GM23338 (cell line): Measurements from ENCODE around the gene TAP1. TPM values are rescaled to one million over a fixed set of nuclear protein-coding genes. Genes with fewer than 3 reads are reported as not detected.

Source experiments
- ATAC-seq: fragments of 200-7000 bp; cut with Tn5 transposase; 3 replicates; pipeline ENCODE4 v1.9.1; 2020
- DNase-seq: peaks from one replicate; pipeline ENCODE4 v3.0.0-alpha.2; 2015; ENCODE audit warnings: low spot score
- H2AFZ ChIP-seq: fragments of 200-600 bp; sonication (generic); 2 replicates; pipeline ENCODE4 v1.8.0; 2016; ENCODE audit warnings: antibody characterized with exemption, mild to moderate bottlenecking, moderate library complexity
- H3F3A ChIP-seq: fragments of 200-600 bp; sonication (generic); replicated peaks from 2 replicates; pipeline ENCODE4 v1.8.0; 2017; ENCODE audit warnings: antibody characterized with exemption, mixed run types, low read depth
- H3K27ac ChIP-seq: fragments of 200-600 bp; sonication (generic); 2 replicates; pipeline ENCODE4 v1.6.1; 2016; ENCODE audit warnings: low read depth
- H3K27me3 ChIP-seq: fragments of 200-600 bp; sonication (generic); 2 replicates; pipeline ENCODE4 v1.8.0; 2016; ENCODE audit warnings: mild to moderate bottlenecking, mixed run types, moderate library complexity; ENCODE audit not compliant: insufficient read depth
- H3K36me3 ChIP-seq: fragments of 200-600 bp; sonication (generic); 2 replicates; pipeline ENCODE4 v1.8.0; 2016; ENCODE audit warnings: mild to moderate bottlenecking; ENCODE audit not compliant: insufficient read depth
- H3K4me1 ChIP-seq: fragments of 200-600 bp; sonication (generic); 2 replicates; pipeline ENCODE4 v1.8.0; 2016; ENCODE audit warnings: mild to moderate bottlenecking, moderate library complexity; ENCODE audit not compliant: insufficient read depth
- H3K4me2 ChIP-seq: fragments of 200-600 bp; sonication (generic); 2 replicates; pipeline ENCODE4 v1.7.1; 2017; ENCODE audit warnings: mixed run types
- H3K4me3 ChIP-seq: fragments of 200-600 bp; sonication (generic); 2 replicates; pipeline ENCODE4 v1.6.1; 2016; ENCODE audit warnings: mixed run types
- H3K79me2 ChIP-seq: fragments of 200-600 bp; sonication (generic); replicated peaks from 2 replicates; pipeline ENCODE4 v1.8.0; 2017; ENCODE audit warnings: mild to moderate bottlenecking; ENCODE audit not compliant: insufficient read depth
- H3K9me2 ChIP-seq: fragments of 200-600 bp; sonication (generic); 2 replicates; pipeline ENCODE4 v1.8.0; 2017; ENCODE audit not compliant: insufficient read depth
- H4K20me1 ChIP-seq: fragments of 200-600 bp; sonication (generic); replicated peaks from 2 replicates; pipeline ENCODE4 v1.8.0; 2017; ENCODE audit warnings: mild to moderate bottlenecking; ENCODE audit not compliant: insufficient read depth
- H3K27ac Mint-ChIP-seq: 2 replicates; pipeline ENCODE4 v1.8.0; 2020; ENCODE audit warnings: inconsistent platforms, mild to moderate bottlenecking, moderate library complexity, mixed read lengths
- H3K27me3 Mint-ChIP-seq: 3 replicates; pipeline ENCODE4 v1.8.0; 2022; ENCODE audit warnings: low read depth, mild to moderate bottlenecking, moderate library complexity, mixed read lengths, inconsistent platforms; ENCODE audit not compliant: insufficient read depth, poor library complexity
- H3K36me3 Mint-ChIP-seq: 3 replicates; pipeline ENCODE4 v1.8.0; 2021; ENCODE audit warnings: low read depth, mild to moderate bottlenecking, inconsistent platforms, moderate library complexity, mixed read lengths
- H3K4me1 Mint-ChIP-seq: 3 replicates; pipeline ENCODE4 v1.8.0; 2020; ENCODE audit warnings: mild to moderate bottlenecking, inconsistent platforms, mixed read lengths
- H3K4me3 Mint-ChIP-seq: 3 replicates; pipeline ENCODE4 v1.8.0; 2021; ENCODE audit warnings: moderate library complexity, mild to moderate bottlenecking, inconsistent platforms, mixed read lengths
- H3K9me3 Mint-ChIP-seq: 3 replicates; pipeline ENCODE4 v1.8.0; 2020; ENCODE audit warnings: moderate library complexity, mild to moderate bottlenecking, inconsistent platforms, mixed read lengths
- EZH2 ChIP-seq: fragments of 200-600 bp; sonication (generic); IDR thresholded peaks from one replicate; pipeline ENCODE4 v1.8.0; 2017; ENCODE audit warnings: antibody characterized with exemption, mild to moderate bottlenecking, low read depth; ENCODE audit not compliant: unreplicated experiment
- EZH2phosphoT487 ChIP-seq: fragments of 200-600 bp; sonication (generic); IDR thresholded peaks from one replicate; pipeline ENCODE4 v1.8.1; 2018; ENCODE audit warnings: antibody characterized with exemption; ENCODE audit not compliant: unreplicated experiment
- JUNB ChIP-seq: IDR thresholded peaks from one replicate; pipeline ENCODE4 v1.6.1; 2016; ENCODE audit warnings: antibody characterized with exemption; ENCODE audit not compliant: unreplicated experiment
- NANOG ChIP-seq: IDR thresholded peaks from 2 replicates; pipeline ENCODE4 v1.6.1; 2016; ENCODE audit warnings: antibody characterized with exemption, borderline replicate concordance
- POLR2AphosphoS5 ChIP-seq: IDR thresholded peaks from 2 replicates; pipeline ENCODE4 v1.6.1; 2016; ENCODE audit warnings: antibody characterized with exemption, low read depth
- REST ChIP-seq: IDR thresholded peaks from one replicate; pipeline ENCODE4 v1.6.1; 2018; ENCODE audit warnings: antibody characterized with exemption; ENCODE audit not compliant: unreplicated experiment
- STAT1 ChIP-seq: IDR thresholded peaks from one replicate; pipeline ENCODE4 v1.6.1; 2016; ENCODE audit warnings: antibody characterized with exemption; ENCODE audit not compliant: unreplicated experiment
- ZNF114 ChIP-seq: fragments of 250-450 bp; sonication (Bioruptor Pico); IDR thresholded peaks from 2 replicates; pipeline ENCODE4 v1.5.0; 2020; ENCODE audit warnings: mild to moderate bottlenecking, moderate library complexity
- ZNF331 ChIP-seq: fragments of 250-450 bp; sonication (Bioruptor Pico); IDR thresholded peaks from 2 replicates; pipeline ENCODE4 v1.5.0; 2020; ENCODE audit warnings: low read depth, mild to moderate bottlenecking, moderate library complexity
- ZNF462 ChIP-seq: fragments of 250-450 bp; sonication (Bioruptor Pico); IDR thresholded peaks from 2 replicates; pipeline ENCODE4 v1.5.0; 2020; ENCODE audit warnings: mild to moderate bottlenecking, moderate library complexity
- polyA plus RNA-seq: library from polyadenylated mRNA; unstranded; fragments of >200 nt; fragmentation: Nextera tagmentation; extraction: Ambion mirVana; gene quantifications from 2 replicates; pipeline ENCODE4 v1.2.1, GENCODE V29; 2016
- total RNA-seq: library from RNA; depleted of rRNA; stranded (reverse); fragments of >200 nt; shearing (Covaris generic); gene quantifications from 2 replicates; pipeline ENCODE4 v1.2.3, GENCODE V29; 2014

Gene TAP1
- total and polyA plus RNA-seq, 2 experiments from 2014 or later = 13.8 to 22.0 TPM

- no peak for TF ChIP-seq REST
- TF ChIP-seq STAT1 = no peak
Observed at GRCh38 chr6:32833664-32834063, 19.8 kb downstream of the TAP1 start (continued).

GRCh38 chr6:32832535-32832934, 21.0 kb downstream of the TAP1 start:
- DNase-seq (no peak), ATAC-seq (no peak)
- H3K79me2 ChIP-seq = no peaks in the 10 kb centered on the region
- no peaks in the 10 kb centered on the region for H3F3A ChIP-seq
- H3K9me2 ChIP-seq = no peaks in the 10 kb centered on the region
- peaks cover 10% of the 10 kb centered on the region; the same call in 1 of the 2 replicates for H3K4me1 ChIP-seq
- 0 out of 2 replicates have a peak, but pooled peaks cover 6% of the 10 kb centered on the region for H4K20me1 ChIP-seq
- H3K4me2 ChIP-seq = no peak overlapping the region
- no peak overlapping the region for H3K27ac ChIP-seq
- peaks cover 7% of the 10 kb centered on the region for H3K27me3 Mint-ChIP-seq
- H3K4me1 Mint-ChIP-seq = peaks cover 10% of the 10 kb centered on the region
- H3K4me3 Mint-ChIP-seq = no peak overlapping the region
- H3K36me3 Mint-ChIP-seq = peaks cover 9% of the 10 kb centered on the region
- H2AFZ ChIP-seq = no peak overlapping the region
- H3K36me3 ChIP-seq = 0 out of 2 replicates have a peak, but pooled peaks cover 3% of the 10 kb centered on the region
- no peak overlapping the region for H3K4me3 ChIP-seq
- H3K27ac Mint-ChIP-seq = no peak overlapping the region
- H3K9me3 Mint-ChIP-seq = no peaks in the 10 kb centered on the region
- no peaks in the 10 kb centered on the region for H3K27me3 ChIP-seq
- TF ChIP-seq EZH2phosphoT487 (no peak), REST (no peak), STAT1 (no peak), ZNF462 (CRISPR knock-in tag) (no peak), EZH2 (no peak), ZNF331 (CRISPR knock-in tag) (no peak), NANOG (no peak), JUNB (no peak), POLR2AphosphoS5 (no peak), ZNF114 (CRISPR knock-in tag) (no peak)
